Glomerular endothelial cell (primary cell): ENCODE results near the gene PFDN5. TPM values are rescaled to one million over a fixed set of nuclear protein-coding genes. Genes with fewer than 3 reads are reported as not detected.
"Not testable (repeated sequence)": the region's sequence is repeated elsewhere in the genome, so short reads cannot be mapped to it uniquely, and the experiment has no call there.

Experiments
- DNase-seq: peaks from one replicate; pipeline ENCODE4 v3.0.0-alpha.2; 2011; ENCODE audit warnings: low read depth, low spot score; ENCODE audit errors: extremely low read depth
- total RNA-seq: library from RNA; depleted of rRNA; stranded (reverse); fragments of >200 nt; gene quantifications from 2 replicates; pipeline ENCODE4 v1.2.3, GENCODE V29; 2015

Gene PFDN5
- total RNA-seq, 1 donor from 2014 or later = 344 TPM

DNA sequence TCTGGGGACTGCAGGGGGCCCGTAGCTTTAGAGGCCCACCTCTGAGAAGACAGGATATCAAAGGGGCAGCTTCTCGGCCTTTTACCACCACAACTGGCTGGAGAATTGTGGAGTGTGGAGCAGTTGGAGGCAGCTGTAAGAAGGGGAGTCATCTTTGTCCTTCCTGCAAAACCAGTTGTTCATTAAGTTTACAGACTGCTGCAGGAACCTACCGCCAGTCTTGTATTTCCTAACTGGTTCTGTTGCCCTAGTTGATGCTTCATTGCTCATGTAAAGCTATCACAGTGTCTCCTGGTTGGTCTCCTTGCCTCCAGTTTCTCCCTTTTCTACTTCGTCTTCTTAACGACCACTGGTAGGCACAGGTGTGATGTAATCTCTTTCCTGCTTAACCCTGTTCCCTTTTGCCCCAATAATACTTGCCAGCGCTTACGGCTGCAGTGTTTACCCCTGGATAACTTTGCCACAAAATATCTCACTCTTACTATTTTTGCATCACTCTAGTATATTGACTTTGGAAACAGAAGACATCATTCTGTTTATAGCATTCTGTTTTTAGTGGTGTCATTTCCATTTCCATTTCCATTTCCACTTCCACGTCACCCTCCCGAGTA is 15.3 kb upstream of the PFDN5 start:
- no peak for DNase-seq

DNA sequence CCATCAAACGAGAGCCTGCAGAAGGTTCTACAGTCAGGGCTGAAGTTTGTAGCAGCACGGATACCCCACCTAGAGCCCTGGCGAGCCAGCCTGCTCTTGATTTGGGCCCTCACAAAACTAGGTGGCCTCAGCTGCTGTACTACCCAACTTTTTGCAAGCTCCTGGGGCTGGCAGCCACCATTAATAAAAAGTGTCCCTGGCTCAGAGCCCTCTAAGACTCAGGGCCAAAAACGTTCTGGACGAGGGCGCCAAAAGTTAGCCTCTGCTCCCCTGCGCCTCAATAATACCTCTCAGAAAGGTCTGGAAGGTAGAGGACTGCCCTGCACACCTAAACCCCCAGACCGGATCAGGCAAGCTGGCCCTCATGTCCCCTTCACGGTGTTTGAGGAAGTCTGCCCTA is 8.9 kb upstream of the PFDN5 start:
- no peak for DNase-seq

- DNase-seq = no peak
Measured at GRCh38 chr12:53287741-53288216, 7.6 kb upstream of the PFDN5 start.

GRCh38 chr12:53288322-53288721 is 7.0 kb upstream of the PFDN5 start:
- no peak for DNase-seq

DNA sequence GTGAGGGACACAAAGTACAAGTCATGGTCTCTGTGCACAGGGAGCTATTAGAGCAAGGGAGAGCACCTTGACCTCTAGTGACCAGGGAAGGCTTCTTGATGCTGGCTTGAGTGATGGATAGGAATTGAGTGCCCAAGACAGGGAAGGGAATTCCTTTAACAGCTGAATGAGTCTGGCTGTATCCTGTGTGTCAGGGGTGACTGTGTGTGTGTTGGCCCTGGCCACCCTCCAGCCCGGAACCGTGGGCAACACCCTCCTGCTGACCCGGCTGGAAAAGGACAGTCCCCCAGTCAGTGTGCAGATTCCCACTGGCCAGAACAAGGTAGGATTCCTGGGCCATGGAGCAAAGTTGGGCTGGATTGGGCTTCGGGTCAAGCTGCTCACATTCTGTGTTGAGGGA is 5.5 kb upstream of the PFDN5 start:
- DNase-seq = no peak

DNA sequence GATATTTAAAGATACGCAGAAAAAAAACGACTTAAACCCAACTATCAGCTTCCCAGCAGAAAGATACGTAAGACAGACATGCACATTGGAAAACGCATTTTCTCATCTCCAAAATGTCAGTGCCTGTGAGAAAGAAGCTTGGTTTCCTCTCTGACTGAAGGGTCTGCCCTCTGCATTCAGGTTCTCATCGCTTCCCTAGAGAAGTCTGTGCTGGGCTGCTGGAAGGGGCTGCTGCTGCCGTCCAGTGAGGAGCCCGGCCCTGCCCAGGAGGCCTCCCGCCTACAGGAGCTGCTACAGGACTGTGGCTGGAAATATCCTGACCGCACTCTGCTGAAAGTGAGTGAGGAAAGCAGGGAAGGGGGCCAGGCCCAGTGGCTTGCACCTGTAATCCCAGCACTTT is 4.7 kb upstream of the PFDN5 start:
- no peak for DNase-seq

DNA sequence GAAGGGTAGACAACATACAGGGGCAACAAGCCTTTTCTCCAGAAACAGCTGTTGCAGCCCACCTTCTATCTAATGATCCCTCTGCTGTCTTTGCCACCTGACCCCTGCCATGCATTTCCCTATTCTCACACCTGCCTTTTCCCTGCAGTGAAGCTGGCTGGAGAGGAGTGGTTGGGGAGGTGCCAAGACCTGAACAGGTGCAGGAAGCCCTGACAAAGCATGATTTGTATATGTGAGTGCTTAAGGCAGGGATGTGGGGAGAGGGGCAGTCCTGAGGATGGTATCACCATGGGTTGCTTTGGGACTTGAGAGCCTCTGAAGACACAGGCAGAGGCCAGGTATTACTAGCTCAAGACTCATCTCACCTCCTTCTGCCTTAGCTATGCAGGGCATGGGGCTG is 2.9 kb upstream of the PFDN5 start:
- no peak for DNase-seq

GRCh38 chr12:53295891-53296219 is 513 bp downstream of the PFDN5 start:
- no peak for DNase-seq

GRCh38 chr12:53297106-53297505 is 1.8 kb downstream of the PFDN5 start:
- DNase-seq = not testable (repeated sequence)

DNA sequence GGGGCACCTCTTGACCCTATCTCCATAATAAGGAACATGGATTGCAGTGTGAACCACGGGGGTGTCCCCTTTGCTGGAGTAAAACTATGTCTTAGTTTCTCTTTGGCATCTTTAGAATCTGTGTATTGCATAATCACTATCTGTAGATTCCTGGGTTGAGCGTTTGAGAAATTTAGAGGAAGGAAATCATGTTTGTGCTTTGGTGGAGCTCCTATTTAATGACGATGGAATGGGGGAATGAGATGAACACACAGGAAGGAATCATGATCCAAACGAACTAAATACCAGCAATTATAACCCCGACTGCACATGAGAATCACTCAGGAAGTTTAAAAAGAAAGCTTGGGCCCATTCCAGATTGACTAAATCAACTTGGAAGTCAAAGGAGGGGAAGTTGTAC is 2.8 kb downstream of the PFDN5 start:
- DNase-seq = no peak

GRCh38 chr12:53299101-53299453 is 3.7 kb downstream of the PFDN5 start:
- DNase-seq = no peak

DNA sequence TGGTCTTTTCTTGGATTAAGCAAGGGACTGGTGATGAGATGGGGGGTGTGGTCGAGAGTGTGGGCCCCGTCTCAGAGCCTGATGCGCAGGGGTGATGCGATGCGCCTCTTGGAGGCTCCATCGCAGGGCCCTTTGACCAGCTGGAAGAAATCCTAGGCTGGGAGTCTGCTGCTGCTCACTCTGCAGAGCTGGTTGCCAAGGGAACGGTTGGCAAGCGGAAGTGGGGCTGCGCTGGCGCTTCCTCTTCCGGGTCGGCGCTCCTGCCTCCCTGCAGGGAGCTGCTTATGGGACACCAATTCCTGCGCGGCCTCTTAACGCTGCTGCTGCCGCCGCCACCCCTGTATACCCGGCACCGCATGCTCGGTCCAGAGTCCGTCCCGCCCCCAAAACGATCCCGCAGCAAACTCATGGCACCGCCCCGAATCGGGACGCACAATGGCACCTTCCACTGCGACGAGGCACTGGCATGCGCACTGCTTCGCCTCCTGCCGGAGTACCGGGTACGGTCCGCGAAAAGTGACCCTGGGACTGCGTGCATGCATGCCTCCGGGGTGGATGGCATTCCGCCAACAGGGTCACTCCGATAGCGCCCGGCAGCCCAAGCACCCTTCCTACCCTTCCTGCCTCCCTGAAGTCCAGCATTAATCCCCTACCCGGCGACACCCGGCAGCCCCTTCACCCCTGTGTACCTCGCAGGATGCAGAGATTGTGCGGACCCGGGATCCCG is 4.3 kb downstream of the PFDN5 start, which contains the start of gene MYG1:
TSS of gene MYG1 (plus strand) at position 242 of the 727 bp plus-strand sequence. CDS start at position 285, 43 bp downstream.
- no peak for DNase-seq

GRCh38 chr12:53300187-53300586 is 4.8 kb downstream of the PFDN5 start:
- no peak for DNase-seq

- no peak for DNase-seq
Measured at GRCh38 chr12:53302903-53303302, 7.6 kb downstream of the PFDN5 start.

DNA sequence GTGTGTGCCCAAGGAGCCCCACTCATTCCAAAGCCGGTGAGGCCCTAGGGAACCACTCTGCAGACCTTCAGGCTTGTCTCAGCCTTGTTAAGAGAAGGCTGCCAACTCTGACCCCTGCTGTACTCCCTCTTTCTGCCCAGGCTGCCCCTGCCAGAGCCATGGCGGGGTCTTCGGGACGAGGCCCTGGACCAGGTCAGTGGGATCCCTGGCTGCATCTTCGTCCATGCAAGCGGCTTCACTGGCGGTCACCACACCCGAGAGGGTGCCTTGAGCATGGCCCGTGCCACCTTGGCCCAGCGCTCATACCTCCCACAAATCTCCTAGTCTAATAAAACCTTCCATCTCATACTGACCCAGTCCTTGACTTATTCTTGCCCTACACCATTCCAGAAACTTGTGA is 11.5 kb downstream of the PFDN5 start:
- no peak for DNase-seq

GRCh38 chr12:53308276-53308675 is 12.9 kb downstream of the PFDN5 start:
- no peak for DNase-seq

DNA sequence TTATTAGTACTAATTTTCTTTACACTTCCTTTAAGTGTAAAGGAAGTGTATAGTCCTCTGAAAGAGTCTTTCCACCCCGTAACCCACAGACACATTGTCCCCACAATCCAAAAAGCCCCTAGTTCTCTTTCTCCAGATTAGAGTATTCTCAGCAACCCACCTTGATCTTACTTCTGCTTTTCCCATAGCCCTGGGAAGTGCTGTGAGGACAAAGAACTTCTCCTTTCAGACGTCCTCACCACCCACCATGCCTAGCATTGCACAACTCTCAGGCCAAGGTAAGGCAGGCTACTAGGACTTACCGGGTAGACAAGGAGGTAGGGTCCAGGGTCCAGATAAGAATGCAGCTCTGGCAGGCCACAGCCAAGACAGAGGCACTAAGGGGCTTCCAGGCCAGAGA is 18.7 kb downstream of the PFDN5 start:
- no peak for DNase-seq

- no peak for DNase-seq
Measured at GRCh38 chr12:53320352-53321195, 25.2 kb downstream of the PFDN5 start.

DNA sequence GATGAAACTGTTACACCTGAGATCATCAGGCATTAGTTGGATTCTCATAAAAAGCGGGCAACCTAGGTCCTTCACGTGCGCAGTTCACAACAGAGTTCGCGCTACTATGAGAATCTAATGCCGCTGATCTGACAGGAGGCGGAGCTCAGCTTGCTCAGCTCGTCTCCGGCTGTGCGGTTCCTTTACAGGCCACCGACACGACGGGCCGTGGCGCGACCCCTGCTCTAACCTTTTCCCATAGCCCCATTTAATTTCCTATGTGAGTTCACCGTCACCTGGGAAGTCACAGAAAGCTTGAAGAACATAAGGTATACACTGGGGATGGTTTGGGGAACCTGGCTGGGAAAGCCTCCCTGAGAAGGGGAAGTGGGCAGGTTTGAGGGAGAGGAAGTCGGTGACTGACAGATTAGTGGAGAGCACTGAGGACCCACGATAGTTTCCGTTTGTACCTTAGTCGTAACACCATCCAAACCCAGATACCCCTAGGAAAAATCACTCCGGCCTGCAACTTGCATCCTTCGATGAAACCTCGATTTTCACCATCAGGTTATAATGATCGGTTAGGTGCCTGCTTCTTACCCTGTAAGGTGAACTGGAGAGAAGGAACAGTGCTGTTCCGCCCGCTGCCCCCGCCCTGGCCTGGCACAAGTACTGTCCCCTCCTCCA is 28.9 kb downstream of the PFDN5 start:
- no peak for DNase-seq

- DNase-seq = no peak
Measured at GRCh38 chr12:53324779-53325510, 29.6 kb downstream of the PFDN5 start.
